ENCODE data around the gene GOLGA6L6.
"Not testable (repeated sequence)": the region's sequence is repeated elsewhere in the genome, so short reads cannot be mapped to it uniquely, and the experiment has no call there.

GRCh38 chr15:20502839-20503238 is 38.8 kb downstream of the GOLGA6L6 start:
- TF ChIP-seq POLR2A (IDR thresholded peaks at IDR 0.05; ENCODE audit: extremely low read depth, insufficient read length); CTCF (IDR thresholded peaks at IDR 0.05; ENCODE audit: low read depth, low read length): not testable (repeated sequence)

All from NB4 (cell line).